ENCODE measurements around the gene SHROOM2.

GRCh38 chrX:9997041-9997440, 210.8 kb downstream of the SHROOM2 start:
- TF ChIP-seq CTCF (IDR thresholded peaks at IDR 0.05; ENCODE audit: low read length), result no peak
- TF ChIP-seq EZH2 (optimal IDR thresholded peaks at IDR 0.05; ENCODE audit: low read depth, low read length), result no peak
